ENCODE results near the gene HADH.

The HADH gene

DNA sequence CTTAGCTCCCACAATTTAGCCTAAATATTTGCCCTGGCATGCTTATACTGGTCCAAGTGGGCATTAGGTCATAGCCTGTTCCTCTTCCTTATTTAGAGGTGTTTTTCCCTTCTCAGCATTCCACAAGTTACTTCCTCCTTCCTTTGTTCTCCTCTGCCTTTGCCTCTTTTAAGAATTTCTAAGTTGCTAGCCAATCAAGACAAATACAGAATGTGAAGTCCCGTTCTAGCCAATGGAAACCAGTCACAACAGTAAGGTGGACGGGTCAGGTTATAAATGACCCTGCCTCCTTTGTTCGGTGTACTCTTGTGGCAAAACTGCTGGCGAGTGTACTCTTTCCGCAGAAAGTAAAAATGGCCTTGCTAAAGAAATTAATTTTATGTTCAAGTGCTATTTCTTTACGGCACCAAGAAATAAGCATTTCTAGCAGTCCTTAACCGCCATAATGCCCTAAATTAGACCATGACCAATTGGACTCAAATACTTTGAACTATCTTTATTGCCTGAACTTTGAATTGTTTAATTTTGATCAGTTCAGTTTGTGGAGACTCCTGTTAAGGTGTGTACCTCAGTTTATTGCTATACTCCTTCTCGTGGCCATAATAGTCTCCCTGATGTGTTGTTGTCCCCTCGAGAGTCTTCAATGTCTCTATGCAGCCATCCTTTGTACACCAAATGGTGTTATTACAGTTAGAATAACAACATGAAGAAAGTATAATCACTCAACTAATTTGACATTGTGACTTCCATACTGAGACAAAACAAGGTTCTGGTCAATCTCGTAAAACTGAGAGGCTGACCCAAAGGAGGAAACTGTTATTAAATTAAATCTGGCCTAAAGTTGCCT is 1.6 kb upstream of the HADH start:
- Histone ChIP-seq H3K36me3 (ENCODE audit: control insufficient read depth, insufficient read depth, low read length) (no peaks in the 10 kb centered on the region), H3K4me3 (ENCODE audit: low read depth, low read length) (no peak overlapping the region), H3K9ac (no peak overlapping the region), H2AFZ (no peak overlapping the region), H3K4me1 (no peaks in the 10 kb centered on the region), H3K9me3 (ENCODE audit: control insufficient read depth, low read length) (no peaks in the 10 kb centered on the region), H3K4me2 (ENCODE audit: low read length) (no peak overlapping the region), H3K27ac (no peak overlapping the region), H3K27me3 (ENCODE audit: control insufficient read depth, insufficient read depth, low read length) (no peaks in the 10 kb centered on the region), H3K79me2 (no peaks in the 10 kb centered on the region)
- TF ChIP-seq, protein P1, sequence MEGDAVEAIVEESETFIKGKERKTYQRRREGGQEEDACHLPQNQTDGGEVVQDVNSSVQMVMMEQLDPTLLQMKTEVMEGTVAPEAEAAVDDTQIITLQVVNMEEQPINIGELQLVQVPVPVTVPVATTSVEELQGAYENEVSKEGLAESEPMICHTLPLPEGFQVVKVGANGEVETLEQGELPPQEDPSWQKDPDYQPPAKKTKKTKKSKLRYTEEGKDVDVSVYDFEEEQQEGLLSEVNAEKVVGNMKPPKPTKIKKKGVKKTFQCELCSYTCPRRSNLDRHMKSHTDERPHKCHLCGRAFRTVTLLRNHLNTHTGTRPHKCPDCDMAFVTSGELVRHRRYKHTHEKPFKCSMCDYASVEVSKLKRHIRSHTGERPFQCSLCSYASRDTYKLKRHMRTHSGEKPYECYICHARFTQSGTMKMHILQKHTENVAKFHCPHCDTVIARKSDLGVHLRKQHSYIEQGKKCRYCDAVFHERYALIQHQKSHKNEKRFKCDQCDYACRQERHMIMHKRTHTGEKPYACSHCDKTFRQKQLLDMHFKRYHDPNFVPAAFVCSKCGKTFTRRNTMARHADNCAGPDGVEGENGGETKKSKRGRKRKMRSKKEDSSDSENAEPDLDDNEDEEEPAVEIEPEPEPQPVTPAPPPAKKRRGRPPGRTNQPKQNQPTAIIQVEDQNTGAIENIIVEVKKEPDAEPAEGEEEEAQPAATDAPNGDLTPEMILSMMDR (IDR thresholded peaks at IDR 0.05) = no peak

DNA sequence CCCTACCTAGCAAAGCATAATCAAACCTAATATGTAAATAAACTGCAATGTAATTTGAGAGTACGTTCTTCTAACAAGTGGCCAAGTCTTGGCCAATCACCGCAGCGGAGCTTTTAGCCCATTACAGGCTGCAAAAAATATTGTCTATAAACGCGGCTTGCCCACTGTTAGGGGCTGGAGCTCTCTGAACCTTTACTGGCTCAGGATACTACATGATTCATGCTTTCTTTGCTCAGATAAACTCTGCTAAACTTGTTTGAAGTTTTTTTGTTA is 990 bp upstream of the HADH start:
- Histone ChIP-seq H3K4me3 (ENCODE audit: low read depth, low read length) (peak overlapping the region; percentile 80), H3K9me3 (ENCODE audit: control insufficient read depth, low read length) (no peaks in the 10 kb centered on the region), H3K36me3 (ENCODE audit: control insufficient read depth, insufficient read depth, low read length) (no peaks in the 10 kb centered on the region), H3K9ac (no peak overlapping the region), H3K27me3 (ENCODE audit: control insufficient read depth, insufficient read depth, low read length) (no peaks in the 10 kb centered on the region), H3K79me2 (no peaks in the 10 kb centered on the region), H3K4me1 (no peaks in the 10 kb centered on the region), H3K4me2 (ENCODE audit: low read length) (no peak overlapping the region), H3K27ac (no peak overlapping the region), H2AFZ (peak overlapping the region; percentile 78)
- TF ChIP-seq, protein P1 (IDR thresholded peaks at IDR 0.05) = no peak

DNA sequence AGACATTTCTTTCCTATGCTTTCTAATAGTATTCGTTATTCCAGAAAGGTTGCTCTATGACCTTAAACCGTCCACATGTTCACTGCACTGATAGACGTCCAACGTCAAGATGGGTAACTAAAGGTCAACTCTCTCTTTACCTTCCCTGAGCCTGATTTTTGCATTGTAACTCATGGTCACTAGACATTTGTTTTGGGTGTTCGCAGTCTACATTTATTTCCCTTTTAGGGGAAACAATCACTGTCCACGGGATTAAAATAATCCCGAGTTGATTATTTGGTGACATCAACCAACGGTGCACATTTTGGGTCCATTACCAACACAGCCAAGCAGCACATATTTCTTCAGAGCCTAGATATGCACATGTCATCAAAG is 540 bp upstream of the HADH start:
- TF ChIP-seq, protein P1 (IDR thresholded peaks at IDR 0.05) = no peak
- no peak overlapping the region for H3K27ac ChIP-seq
- no peaks in the 10 kb centered on the region for H3K36me3 ChIP-seq (ENCODE audit: control insufficient read depth, insufficient read depth, low read length)
- H3K27me3 ChIP-seq (ENCODE audit: control insufficient read depth, insufficient read depth, low read length) = no peaks in the 10 kb centered on the region
- peak overlapping the region; percentile 92 for H3K4me2 ChIP-seq (ENCODE audit: low read length)
- no peak overlapping the region for H3K9ac ChIP-seq
- H3K4me1 ChIP-seq = no peaks in the 10 kb centered on the region
- no peaks in the 10 kb centered on the region for H3K79me2 ChIP-seq
- H3K9me3 ChIP-seq (ENCODE audit: control insufficient read depth, low read length) = no peaks in the 10 kb centered on the region
- peak overlapping the region; percentile 78 for H2AFZ ChIP-seq
- H3K4me3 ChIP-seq (ENCODE audit: low read depth, low read length) = peak overlapping the region; percentile 80

DNA sequence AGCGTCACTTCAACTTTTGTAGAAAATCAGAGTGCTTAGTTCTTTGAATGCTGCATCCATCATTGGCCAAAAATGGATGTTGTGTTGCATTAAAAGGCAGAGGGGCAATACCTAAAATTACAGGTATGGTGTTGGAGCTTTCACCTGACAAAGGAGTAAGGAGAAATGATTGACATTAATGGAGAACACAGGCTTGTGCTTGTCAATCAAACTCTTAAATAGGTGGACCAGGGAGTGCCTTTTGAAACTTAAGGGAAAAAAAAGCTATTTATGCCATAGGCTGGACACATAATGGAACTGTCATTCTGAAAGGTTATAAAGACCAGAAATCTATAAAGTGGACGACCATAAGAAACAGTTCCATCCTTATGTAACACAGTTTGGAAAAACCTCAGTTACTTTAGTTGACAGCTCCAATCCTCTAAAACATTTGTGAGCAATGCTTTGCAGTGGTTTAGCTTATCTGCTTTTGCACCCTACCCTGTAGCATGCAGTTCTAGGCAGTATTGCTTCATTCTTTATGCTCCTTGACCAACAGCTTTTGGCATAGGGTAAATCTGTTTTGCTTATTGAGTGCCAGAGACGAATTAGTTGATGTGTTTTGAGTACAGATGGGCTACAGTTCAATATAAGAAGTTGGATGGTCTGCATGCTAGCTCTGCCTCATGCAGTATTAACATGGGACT is 2.4 kb downstream of the HADH start:
- Histone ChIP-seq H3K4me3 (ENCODE audit: low read depth, low read length) (no peak overlapping the region), H2AFZ (no peak overlapping the region), H3K79me2 (no peaks in the 10 kb centered on the region), H3K27me3 (ENCODE audit: control insufficient read depth, insufficient read depth, low read length) (no peaks in the 10 kb centered on the region), H3K9ac (no peak overlapping the region), H3K4me2 (ENCODE audit: low read length) (no peak overlapping the region), H3K9me3 (ENCODE audit: control insufficient read depth, low read length) (no peaks in the 10 kb centered on the region), H3K4me1 (no peaks in the 10 kb centered on the region), H3K36me3 (ENCODE audit: control insufficient read depth, insufficient read depth, low read length) (no peaks in the 10 kb centered on the region), H3K27ac (no peak overlapping the region)
- TF ChIP-seq, protein P1 (IDR thresholded peaks at IDR 0.05) = no peak
